GM21360 (cell line): ENCODE data around the gene PCSK6.

ENCODE experiments used
- ATAC-seq: cut with Tn5 transposase; IDR thresholded peaks from one replicate; pipeline ENCODE4 v1.9.1; 2021; ENCODE audit warnings: mild to moderate bottlenecking, moderate library complexity; ENCODE audit not compliant: unreplicated experiment

PCSK6 gene

GRCh38 chr15:101489599-101490407 is at the start of gene PCSK6:
Gene PCSK6 (minus strand): TSS chr15:101489707. CDS start chr15:101489670, 37 bp downstream.
- no peak for ATAC-seq

- ATAC-seq = no peak
Observed at GRCh38 chr15:101538996-101539395, 49.5 kb upstream of the PCSK6 start.

- ATAC-seq = no peak
Observed at GRCh38 chr15:101538177-101538576, 48.7 kb upstream of the PCSK6 start.

GRCh38 chr15:101537483-101538080 is 48.1 kb upstream of the PCSK6 start:
- no peak for ATAC-seq

- ATAC-seq = no peak
Observed at GRCh38 chr15:101536875-101537405, 47.4 kb upstream of the PCSK6 start.

GRCh38 chr15:101536166-101536874 is 46.8 kb upstream of the PCSK6 start:
- no peak for ATAC-seq

GRCh38 chr15:101535170-101535902 is 45.8 kb upstream of the PCSK6 start:
- no peak for ATAC-seq

- no peak for ATAC-seq
Observed at GRCh38 chr15:101534376-101534970, 45.0 kb upstream of the PCSK6 start.

- ATAC-seq = no peak
Observed at GRCh38 chr15:101533371-101534140, 44.0 kb upstream of the PCSK6 start.

GRCh38 chr15:101532865-101533264 is 43.4 kb upstream of the PCSK6 start:
- no peak for ATAC-seq

GRCh38 chr15:101531170-101531569 is 41.7 kb upstream of the PCSK6 start:
- no peak for ATAC-seq

GRCh38 chr15:101530224-101530958 is 40.9 kb upstream of the PCSK6 start:
- no peak for ATAC-seq

- ATAC-seq = no peak
Observed at GRCh38 chr15:101528917-101529299, 39.4 kb upstream of the PCSK6 start.

- no peak for ATAC-seq
Observed at GRCh38 chr15:101528108-101528916, 38.8 kb upstream of the PCSK6 start.

- ATAC-seq = no peak
Observed at GRCh38 chr15:101526890-101527289, 37.4 kb upstream of the PCSK6 start.

- no peak for ATAC-seq
Observed at GRCh38 chr15:101526442-101526841, 36.9 kb upstream of the PCSK6 start.

- ATAC-seq = no peak
Observed at GRCh38 chr15:101526021-101526420, 36.5 kb upstream of the PCSK6 start.

- no peak for ATAC-seq
Observed at GRCh38 chr15:101525087-101525669, 35.7 kb upstream of the PCSK6 start.
